ENCODE results near the gene SIT1.

SIT1 gene, protein sequence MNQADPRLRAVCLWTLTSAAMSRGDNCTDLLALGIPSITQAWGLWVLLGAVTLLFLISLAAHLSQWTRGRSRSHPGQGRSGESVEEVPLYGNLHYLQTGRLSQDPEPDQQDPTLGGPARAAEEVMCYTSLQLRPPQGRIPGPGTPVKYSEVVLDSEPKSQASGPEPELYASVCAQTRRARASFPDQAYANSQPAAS

GRCh38 chr9:35650341-35651158 lies at the start of gene SIT1:
Gene SIT1, minus strand, starts transcription at chr9:35650931. Its CDS starts 78 bp downstream, at chr9:35650853.
- DNase-seq: peak in 1 of 2 donors; percentile 60

GRCh38 chr9:35700031-35700430 lies 49.3 kb upstream of the SIT1 start:
- no peak for DNase-seq

- no peak for DNase-seq
These were observed 47.5 kb upstream of the SIT1 start for GRCh38 chr9:35698231-35698630.

DNA sequence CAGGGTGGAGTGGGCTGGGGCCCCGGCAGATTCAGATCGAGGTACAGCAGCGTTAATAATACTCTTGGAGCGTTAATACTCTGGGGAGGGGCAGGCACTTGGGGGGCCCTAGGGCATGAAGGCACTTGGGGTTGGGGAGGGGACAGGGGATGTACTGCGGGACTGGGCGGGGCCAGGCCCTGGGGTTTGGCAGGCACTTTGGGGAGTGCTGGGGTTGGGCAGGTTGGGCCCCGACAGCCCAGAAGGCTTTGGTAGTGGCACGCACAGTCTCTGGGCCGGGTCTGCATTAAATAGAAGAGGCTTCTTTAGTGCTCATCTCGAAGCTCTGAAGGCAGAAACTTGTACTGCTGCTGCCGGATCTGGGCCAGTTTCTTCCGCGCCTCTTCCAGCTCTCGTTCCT lies 46.8 kb upstream of the SIT1 start:
- no peak for DNase-seq

GRCh38 chr9:35696520-35697215 lies 45.9 kb upstream of the SIT1 start:
- peak; percentile 59 to 63 for DNase-seq

DNA sequence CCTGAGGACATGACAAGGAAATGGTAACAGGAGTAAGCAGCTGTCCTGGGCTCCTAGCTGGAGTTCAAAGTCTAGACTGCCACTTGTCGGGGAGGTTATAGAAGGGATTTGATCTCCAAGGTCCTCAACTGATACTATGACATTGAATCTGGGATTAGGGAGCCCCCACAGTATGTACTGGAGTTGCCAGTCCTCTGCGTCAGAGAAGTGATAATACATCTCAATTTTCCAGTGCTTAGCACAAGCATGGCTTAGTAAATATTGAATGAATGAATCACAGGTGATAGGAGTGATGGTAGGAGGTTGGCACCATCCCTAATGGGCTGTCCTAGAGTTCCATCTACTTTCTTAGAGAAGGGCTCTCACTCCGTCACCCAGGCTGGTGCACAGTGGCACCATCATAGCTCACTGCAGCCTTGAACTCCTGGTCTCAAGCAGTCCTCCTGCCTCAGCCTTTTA lies 45.2 kb upstream of the SIT1 start:
- no peak for DNase-seq

GRCh38 chr9:35691757-35692301 lies 41.1 kb upstream of the SIT1 start:
- DNase-seq: no peak

DNA sequence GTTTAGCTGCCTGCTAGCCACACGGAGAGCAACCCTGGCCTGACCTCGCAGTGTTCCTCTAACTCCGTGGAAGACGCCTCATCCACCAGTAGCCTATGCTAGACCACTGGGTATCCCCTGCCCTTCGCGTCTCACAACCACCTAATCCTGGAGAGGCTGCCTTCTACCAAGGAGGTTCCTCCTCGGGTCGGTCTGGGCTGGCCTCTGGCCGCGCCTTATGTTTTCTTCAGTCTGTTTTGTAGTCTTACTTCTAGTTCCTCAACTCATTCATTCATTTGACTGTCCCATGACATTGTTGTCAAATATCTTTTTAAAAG lies 40.6 kb upstream of the SIT1 start:
- no peak for DNase-seq

- peak; percentile 48 to 63 for DNase-seq
These were observed 40.0 kb upstream of the SIT1 start for GRCh38 chr9:35690614-35691333.

DNA sequence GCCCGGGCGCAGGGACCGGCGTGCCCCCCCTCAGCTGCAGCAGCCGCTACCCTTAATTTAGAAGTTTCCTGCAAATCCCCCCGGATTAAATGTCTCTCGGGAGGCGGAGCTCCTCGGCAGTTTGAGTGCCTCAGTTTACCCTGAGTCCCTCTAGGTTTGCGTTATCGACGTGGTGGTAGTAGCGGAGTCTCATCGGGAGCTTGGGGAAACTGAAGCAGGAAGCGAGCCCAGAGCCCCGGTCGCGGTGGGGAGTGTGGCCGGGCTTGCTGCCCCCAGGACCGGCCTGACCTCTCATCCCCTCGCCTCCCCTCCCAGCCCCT lies 39.5 kb upstream of the SIT1 start:
- DNase-seq: no peak

GRCh38 chr9:35689542-35690293 lies 39.0 kb upstream of the SIT1 start, which contains the start of gene TPM2:
Gene TPM2, minus strand, starts transcription at chr9:35689925. Its CDS starts 108 bp downstream, at chr9:35689817.
- no peak for DNase-seq

- DNase-seq: peak in 1 of 2 donors; percentile 21
These were observed 38.1 kb upstream of the SIT1 start for GRCh38 chr9:35688558-35689541.

- no peak for DNase-seq
These were observed 37.3 kb upstream of the SIT1 start for GRCh38 chr9:35687972-35688557.

DNA sequence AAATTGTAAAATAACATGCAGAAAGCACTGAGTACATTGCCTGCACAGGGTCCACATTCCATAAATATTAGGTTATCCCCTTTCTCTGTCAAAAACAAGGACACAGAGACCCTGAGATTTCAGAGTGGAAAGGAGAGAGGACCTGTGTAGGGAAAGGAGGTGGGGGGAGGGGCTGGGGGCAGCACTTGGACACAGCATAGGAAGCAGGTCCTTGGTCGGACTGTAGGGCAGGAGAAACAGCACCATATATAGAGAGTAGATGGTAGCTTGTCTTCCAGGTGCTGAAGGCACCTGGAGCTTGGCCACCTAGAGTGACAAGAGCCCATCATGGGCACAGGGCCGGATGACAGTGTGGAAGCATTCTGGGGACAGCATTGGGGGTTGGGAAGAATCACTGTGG lies 36.6 kb upstream of the SIT1 start:
- DNase-seq: no peak

GRCh38 chr9:35686222-35687203 lies 35.8 kb upstream of the SIT1 start:
- DNase-seq: no peak

DNA sequence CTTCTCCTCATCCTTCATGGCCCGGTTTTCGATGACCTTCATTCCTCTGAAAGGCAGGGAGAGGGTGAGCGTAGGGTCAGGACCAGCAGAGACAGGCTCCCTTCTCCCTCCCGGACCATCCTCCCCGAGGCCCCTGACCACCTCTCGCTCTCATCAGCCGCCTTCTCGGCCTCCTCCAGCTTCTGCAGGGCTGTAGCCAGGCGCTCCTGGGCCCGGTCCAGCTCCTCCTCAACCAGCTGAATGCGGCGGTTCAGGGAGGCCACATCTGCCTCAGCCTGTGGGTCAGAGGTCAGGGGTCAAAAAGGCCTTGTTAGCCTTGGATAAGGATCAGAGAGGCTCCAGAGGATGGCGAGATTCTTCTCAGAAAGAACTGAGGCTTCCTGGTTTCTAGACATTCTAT lies 34.8 kb upstream of the SIT1 start:
- DNase-seq: no peak

DNA sequence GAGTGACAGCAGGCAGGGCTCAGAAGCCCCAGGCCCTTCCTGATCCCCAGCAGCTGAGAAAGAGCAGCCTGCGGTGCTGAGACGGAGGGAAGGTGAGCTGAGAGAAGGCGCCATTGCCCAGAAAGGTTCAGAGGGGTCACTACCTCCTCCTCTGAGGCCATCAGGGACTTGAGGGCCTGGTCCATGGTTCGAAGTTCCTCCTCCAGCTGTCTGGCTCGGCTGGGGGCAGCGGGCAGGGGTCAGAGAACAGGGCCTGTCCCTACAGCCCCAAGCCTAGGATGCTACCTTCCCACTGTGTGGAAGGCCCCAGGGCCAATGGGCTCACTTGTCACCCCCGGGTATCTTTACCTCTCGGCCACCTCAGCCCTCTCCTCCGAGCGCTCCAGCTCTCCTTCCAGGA lies 34.2 kb upstream of the SIT1 start:
- DNase-seq: no peak

DNA sequence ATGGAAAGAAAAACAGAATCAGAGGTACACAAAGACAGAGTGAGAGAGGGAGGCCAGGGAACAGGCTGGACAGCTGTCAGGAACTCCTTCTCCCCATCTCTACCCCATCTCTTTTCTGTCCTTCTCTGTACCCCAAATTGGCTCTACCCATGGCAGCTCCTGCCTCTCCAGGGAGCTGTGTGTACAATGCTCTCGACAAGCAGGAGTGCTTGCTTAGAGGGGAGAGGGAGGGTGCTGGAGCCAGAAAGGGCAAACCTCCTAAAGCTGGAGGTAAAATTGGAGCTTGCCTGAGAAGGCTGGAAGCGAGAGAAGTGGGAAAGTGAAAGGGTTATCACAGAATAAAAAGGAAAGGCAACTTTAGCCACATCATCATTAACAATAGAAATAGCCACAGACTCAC lies 32.6 kb upstream of the SIT1 start:
- DNase-seq: no peak

All from stimulated activated CD4-positive, alpha-beta T cell treated with anti-CD3 and anti-CD28 coated beads, Interleukin-2, amount 100 ng/mL, for 24 hours (primary cell).